ENCODE results near the gene STK4. TPM values are rescaled to one million over a fixed set of nuclear protein-coding genes. Genes with fewer than 3 reads are reported as not detected.

The STK4 gene
- total RNA-seq, 1 experiment from 2014 or later: 43.0 TPM

GRCh38 chr20:45070932-45071632 lies 104.8 kb downstream of the STK4 start:
- no peak overlapping the region for H4K8ac ChIP-seq (replicated peaks; ENCODE audit: insufficient read length, low read depth, low read length)
- no peak overlapping the region for H3K27ac ChIP-seq (ENCODE audit: insufficient read length, low read depth, low read length)
- H3K79me1 ChIP-seq (ENCODE audit: insufficient read depth, low read depth, low read length, poor library complexity, severe bottlenecking): peaks cover 3% of the 10 kb centered on the region
- no peak overlapping the region for H3K14ac ChIP-seq (ENCODE audit: insufficient read depth, low read length)
- Mint-ChIP-seq H3K27me3 (ENCODE audit: low read depth) (no peaks in the 10 kb centered on the region), H3K4me3 (no peak overlapping the region), H3K4me1 (peaks cover 4% of the 10 kb centered on the region in 2 experiments), H3K9me3 (no peaks in the 10 kb centered on the region), H3K27ac (no peak overlapping the region), H3K36me3 (ENCODE audit: insufficient read depth in 1 of 3, low read depth in 3 of 3) (peaks cover 2 to 10% (median 4%) of the 10 kb centered on the region in 3 experiments; a peak in 5 of 7 replicates)
- no peak overlapping the region for H2BK15ac ChIP-seq (ENCODE audit: low read depth, low read length)
- H3K4me1 ChIP-seq (ENCODE audit: insufficient read depth, low read length): no peaks in the 10 kb centered on the region
- no peaks in the 10 kb centered on the region for H3K79me2 ChIP-seq (ENCODE audit: insufficient read depth, low read length)
- no peak overlapping the region for H3K18ac ChIP-seq (ENCODE audit: insufficient read length, low read depth, low read length)
- no peaks in the 10 kb centered on the region for H3K9me3 ChIP-seq (ENCODE audit: control insufficient read depth, low read depth, low read length)
- H4K91ac ChIP-seq (ENCODE audit: insufficient read length, low read depth, low read length): no peak overlapping the region
- H3K27me3 ChIP-seq (ENCODE audit: insufficient read depth, low read length): no peaks in the 10 kb centered on the region
- H3K23me2 ChIP-seq (ENCODE audit: insufficient read length, low read depth, low read length, poor library complexity, severe bottlenecking): no peaks in the 10 kb centered on the region
- no peak overlapping the region for H3K4ac ChIP-seq (ENCODE audit: low read depth, low read length)
- H4K20me1 ChIP-seq (ENCODE audit: control insufficient read depth, insufficient read depth, insufficient read length): no peaks in the 10 kb centered on the region
- no peak overlapping the region for H2AK5ac ChIP-seq (ENCODE audit: insufficient read length, low read length)
- no peak overlapping the region for H3K4me2 ChIP-seq (ENCODE audit: insufficient read depth, insufficient read length, low read length)
- H2BK120ac ChIP-seq (ENCODE audit: low read depth, low read length, poor library complexity, severe bottlenecking): no peak overlapping the region
- no peak overlapping the region for H2BK5ac ChIP-seq (ENCODE audit: insufficient read length, low read length)
- no peak overlapping the region for H3K23ac ChIP-seq (ENCODE audit: insufficient read length, low read depth, low read length)
- DNase-seq: no peak
- no peak overlapping the region for H2AFZ ChIP-seq (ENCODE audit: low read length)
- no peak overlapping the region for H2BK12ac ChIP-seq (ENCODE audit: insufficient read length, low read depth, low read length)
- H3K9ac ChIP-seq (ENCODE audit: extremely low read depth, insufficient read length, low read length): no peak overlapping the region
- WGBS (ENCODE audit: extremely low coverage, insufficient read length, low lambda C conversion rate): no CpG with 5 or more reads among the region's 6 CpGs
- no peak overlapping the region for H3T11ph ChIP-seq (ENCODE audit: low read length)
- no peak for TF ChIP-seq CTCF (conservative IDR thresholded peaks at IDR 0.05)
- H3K56ac ChIP-seq (ENCODE audit: insufficient read length, low read depth, low read length): no peak overlapping the region
- H2BK20ac ChIP-seq (ENCODE audit: low read depth, low read length, poor library complexity, severe bottlenecking): no peak overlapping the region
- no peak overlapping the region for H4K5ac ChIP-seq (ENCODE audit: insufficient read length, low read depth, low read length)

Measured in H9 (cell line).